ENCODE data around the gene GJD2.

- TF ChIP-seq CTCF (conservative IDR thresholded peaks at IDR 0.05 in 1 of 2, IDR thresholded peaks at IDR 0.05 in 1 of 2; ENCODE audit: extremely low read depth in 1 of 2, insufficient read depth in 1 of 2, low read depth in 1 of 2, low read length in 2 of 2) (no peak), EZH2 (IDR thresholded peaks at IDR 0.05; ENCODE audit: borderline replicate concordance, low read length) (no peak)
These were observed 4.5 kb upstream of the GJD2 start for GRCh38 chr15:34759347-34759746.

Measured in mammary epithelial cell (primary cell).